SK-MEL-5 (cell line): ENCODE results near the gene PYGO2. TPM values are rescaled to one million over a fixed set of nuclear protein-coding genes. Genes with fewer than 3 reads are reported as not detected.

ENCODE experiments used
- DNase-seq: peaks from one replicate; pipeline ENCODE4 v3.0.0-alpha.2; 2016; ENCODE audit warnings: low read depth, low spot score
- in situ Hi-C: cut with HindIII; loops from 2 replicates; pipeline ENCODE4 v1.10.0; 2016; ENCODE audit warnings: low sequenced_read_pairs, high pct_unique_total_duplicates, low pct_unique_long_range_greater_than_20kb
- total RNA-seq: library from RNA; depleted of rRNA; stranded (reverse); fragments of >200 nt; shearing (Covaris generic); gene quantifications from 2 replicates; pipeline ENCODE4 v1.2.3, GENCODE V29; 2014

PYGO2 gene
- total RNA-seq, 1 experiment from 2014 or later, result 26.9 TPM

DNA sequence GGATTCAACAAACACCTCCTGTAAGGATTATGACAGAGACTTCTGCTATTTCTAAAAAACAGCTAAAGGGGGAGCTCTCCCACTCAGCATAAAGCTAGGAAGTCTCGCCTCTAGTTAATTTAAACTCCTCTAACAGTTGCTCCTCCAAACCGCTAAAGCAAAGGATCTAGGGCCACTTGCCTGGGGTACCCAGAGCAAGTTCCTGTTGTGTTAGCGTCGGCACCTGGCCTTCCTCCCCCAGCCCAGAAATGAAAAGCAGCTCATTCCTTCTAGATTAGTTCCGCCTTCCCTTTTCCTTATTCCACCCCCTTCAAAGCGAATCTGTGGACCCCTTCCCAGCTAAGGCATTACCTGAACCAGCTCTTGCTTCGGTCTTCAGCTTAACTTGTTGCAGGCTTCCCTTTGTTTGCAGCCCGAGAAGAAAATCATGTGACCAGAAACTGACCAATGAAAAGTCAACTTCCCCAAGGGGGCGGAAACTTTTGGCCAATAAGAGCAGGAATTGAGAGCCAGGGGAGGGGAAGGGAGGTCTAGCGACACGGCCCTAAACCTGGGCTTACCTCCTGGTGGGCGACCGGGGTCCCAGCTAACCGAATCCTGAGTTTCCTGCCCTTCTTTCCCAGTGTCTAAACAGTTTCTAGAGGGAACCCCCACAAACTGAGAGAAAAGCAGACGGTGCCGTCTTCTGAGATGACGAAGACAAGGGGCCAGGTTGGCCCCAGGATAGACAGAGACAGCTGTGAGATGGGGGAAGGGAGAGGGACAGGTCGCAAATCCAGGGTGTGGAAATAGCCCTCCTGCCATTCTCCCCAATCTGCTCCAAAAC lies 5.7 kb downstream of the PYGO2 start, which contains the start of gene PBXIP1:
Gene PBXIP1, minus strand, starts transcription at position 382 of the 826 bp plus-strand sequence. CDS start 2,378 bp downstream, outside the sequence.
- DNase-seq, result peak; percentile 96
- in situ Hi-C loops, result no loop called here

DNA sequence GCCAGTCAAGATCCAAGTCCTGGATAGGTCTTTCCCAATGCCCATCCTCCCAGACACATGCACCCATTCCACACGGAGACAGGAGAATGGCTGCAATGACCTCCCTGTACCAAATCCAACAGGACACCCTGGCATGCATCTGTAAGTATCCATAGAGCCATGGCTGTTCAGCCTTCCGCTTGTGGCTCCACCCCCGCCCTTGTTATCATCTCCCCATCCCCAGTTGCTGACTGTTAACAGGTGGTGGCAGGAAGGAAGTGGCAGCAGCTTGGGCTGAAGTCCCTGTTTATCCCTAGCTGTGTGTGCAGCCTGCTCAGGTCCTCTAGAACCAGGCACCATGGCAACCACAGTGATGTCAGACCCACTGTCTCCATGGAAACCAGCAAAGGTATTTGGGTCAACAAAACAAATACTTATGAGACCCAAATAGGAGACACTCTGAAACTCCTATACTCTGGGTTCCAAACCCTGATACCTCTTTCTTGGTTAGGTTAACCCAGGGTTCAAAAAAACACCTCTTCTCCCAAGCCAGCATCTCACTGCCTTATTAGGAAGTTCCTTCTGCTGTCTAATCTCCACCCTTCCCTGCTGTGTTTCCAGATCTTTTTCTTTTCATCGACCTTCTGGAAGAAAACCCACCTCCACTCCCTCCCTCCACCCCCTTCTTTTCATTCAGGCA lies 6.4 kb downstream of the PYGO2 start:
- in situ Hi-C loops, result no loop called here
- no peak for DNase-seq

DNA sequence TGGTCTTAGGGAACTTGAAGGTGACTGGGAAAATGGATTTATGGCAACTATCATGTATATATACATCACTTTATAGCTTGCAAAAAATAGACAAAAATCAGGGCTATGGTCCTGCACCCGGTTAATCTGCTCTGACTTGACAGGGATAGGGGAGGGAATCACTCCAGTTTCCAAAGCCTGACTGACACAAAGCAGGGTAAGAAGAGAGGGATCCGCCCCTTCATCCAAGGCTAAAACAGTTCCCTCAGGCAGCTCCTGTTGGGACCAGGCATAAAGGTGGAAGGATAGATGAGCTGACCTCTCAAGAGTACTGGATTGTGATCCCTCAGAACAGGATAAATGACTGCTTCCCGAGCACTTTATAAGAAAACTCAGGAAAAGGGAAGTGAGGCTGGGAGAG lies 7.0 kb downstream of the PYGO2 start:
- DNase-seq, result no peak

DNA sequence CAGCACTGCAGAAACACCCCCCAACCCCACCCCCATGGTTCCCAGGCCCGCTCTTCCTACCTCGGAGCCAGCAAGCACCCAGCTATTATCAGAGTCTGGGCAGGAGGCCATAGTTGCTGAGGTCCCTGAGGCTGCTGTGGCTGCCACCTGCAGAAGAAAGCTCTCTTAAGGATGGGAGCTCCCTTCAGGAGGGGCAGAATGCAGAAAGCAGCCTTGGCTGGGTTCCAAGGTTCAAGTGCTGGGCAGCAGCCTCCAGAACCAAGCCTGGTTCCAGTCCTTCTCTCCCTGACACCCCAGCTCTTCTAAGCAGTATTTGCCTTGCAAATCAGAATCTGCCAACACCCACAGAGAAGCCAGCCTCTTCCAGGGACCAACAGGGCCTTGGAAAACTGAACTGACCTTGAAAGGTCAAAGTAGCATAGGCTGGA lies 8.0 kb downstream of the PYGO2 start:
- DNase-seq, result no peak
- in situ Hi-C loops, result no loop called here

More for the DNA sequence above, 7.0 kb downstream of the PYGO2 start:
- in situ Hi-C loops, result no loop called here

DNA sequence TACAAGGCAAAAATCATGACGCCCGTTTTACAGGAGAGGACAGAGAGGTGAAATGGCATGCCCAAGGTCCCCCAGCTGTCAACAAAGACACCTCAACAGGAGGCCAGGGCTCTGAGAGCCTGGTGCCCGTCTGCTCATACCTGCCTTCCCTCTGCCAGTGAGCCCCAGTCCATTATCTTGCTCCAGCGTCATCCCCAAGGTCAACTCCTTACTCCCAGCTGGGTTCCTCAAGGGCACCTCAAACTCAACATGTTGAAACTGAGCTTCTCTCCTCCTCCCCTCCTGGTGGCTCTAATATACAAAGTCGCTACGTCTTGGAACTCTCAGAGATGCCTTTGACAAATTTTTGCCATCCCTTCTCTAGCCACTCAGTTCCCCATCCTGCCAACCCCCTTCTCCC lies 8.9 kb downstream of the PYGO2 start:
- in situ Hi-C loops, result no loop called here
- no peak for DNase-seq

DNA sequence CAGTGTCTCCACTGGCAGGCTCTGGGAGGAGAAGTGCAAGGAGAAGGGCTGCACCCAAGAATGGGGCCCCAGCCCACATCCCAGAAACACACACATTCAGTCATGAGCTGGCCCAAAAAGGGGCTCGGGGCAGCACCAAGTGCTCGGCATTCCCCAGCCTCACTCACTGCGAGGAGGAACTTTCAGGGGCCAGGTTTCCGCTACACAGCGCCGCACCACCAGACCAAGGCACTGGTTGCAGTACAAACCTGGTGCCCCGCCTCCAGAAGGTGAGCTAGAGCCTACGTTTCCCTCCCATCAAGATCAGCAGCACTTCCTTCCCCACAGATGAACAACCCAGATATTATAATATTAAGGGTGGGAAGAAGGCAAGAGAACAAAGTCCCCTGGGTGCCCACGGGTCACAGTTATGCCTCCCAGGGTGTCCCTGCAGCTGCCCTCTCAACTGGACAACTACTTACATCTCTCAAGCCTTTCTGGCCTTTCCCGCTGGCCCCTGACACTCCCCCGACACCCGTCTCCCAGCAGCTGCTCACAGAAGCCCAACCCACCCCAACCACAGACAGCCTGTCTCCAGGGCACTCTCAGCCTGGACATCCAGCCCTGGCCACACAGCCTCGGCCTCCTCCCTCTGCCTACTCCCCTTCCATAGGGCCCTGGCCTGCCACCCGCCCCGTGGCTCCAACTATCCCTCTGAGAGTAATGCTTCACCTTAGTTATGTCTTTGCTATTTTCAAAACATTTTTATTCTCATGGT lies 9.5 kb downstream of the PYGO2 start:
- no peak for DNase-seq
- in situ Hi-C loops, result no loop called here

DNA sequence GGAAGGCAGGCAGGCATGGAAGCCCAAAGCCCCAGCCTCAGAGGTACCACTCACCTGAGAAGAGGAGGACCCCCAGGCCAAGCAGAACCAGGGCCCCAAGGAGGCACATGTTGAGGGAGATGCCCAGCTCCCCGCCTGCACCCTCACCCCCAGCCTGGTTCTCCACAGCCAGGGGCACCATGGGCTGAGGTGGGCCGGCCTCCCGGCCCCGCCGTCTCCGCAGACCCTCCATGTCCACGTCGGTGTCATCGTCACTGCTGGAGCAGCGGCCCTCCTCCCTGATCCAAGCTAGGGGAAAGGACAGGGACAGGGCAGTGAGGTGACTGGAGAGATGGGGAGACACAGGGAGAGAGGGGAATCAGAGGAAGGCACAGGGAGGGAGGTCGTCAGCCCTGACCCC lies 13.5 kb downstream of the PYGO2 start:
- in situ Hi-C loops, result no loop called here
- no peak for DNase-seq

DNA sequence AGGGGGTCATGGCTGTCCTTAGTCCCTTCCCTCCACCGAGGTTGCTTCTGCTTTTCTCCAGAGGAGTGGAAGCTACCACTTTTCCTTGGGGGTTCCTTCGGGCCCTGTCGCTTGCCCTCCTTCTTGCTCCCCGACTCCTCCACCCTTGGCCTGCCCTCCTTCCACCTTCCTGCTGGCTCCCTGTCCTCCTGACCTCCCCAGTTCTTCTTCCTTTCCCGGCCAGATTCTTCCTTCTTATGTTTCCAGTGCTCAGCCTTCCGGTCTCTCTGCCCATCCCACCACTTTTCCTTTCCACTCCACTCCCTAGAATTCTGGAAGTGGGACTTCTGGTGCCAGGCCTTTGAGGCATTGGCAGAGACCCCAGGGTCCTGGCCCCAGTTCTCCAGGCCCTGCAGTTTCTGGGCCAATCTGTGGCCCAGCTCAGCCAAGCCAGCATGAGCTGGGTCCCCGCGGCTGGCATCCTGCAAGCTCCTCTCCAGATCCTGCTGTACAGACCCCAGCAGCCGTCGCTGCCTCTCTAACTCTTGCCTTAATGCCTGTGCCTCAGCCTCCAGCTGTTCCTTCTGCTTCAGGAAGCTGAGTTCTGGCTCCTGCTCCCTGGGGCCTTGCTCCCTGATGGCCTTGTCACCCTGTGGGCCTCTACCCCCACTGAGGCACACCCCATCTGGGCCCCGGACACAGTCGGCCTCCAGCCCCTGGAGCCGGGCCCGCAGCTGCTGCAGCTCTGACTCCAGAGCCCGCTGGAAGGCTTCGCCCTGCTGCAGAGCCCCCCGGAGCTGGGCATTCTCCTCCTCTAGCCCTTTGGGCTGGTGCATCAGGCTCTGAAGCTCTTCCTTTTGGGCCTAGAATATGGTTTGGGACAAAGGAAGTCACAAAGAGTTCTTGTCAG lies 15.4 kb downstream of the PYGO2 start:
- in situ Hi-C loops, result no loop called here
- no peak for DNase-seq

DNA sequence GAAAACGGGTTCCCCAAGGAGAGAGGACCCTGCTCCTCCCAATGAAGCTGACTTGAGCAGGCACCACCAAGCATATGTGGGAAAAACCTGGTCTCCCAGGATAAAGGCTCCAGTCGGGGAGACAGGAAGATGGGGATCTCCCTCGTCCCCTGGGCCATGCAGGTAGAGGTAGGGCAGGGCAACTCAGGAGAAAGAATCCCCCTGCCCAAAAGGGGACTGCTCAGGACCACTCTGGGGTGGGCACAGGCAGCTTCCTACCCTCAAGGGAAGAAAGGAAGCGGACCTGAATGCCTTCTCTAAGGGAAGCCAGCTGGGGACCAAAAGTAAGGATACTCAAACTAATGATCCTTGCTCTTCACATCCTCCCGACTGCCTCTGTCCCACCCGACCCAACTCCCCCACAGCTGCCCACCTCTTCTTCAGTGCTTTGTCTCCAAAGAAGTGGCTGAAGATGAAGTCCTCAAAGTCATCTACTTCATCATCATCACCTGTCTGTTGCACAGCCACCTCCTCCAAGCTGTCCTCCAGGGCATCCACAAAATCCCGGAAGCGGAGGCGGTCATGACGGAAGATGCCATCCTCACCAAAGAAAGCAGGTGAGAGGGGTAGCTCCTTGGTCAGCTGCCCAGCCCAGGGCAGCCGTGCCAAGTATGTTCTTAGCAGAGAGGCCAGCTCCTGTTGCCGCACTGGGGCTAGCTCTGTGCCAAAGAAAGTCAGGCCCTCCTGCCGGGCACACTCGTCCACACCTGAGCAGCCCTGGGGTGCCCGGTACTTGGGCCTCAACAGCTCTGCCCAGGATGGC lies 16.2 kb downstream of the PYGO2 start:
- DNase-seq, result no peak
- in situ Hi-C loops, result no loop called here

DNA sequence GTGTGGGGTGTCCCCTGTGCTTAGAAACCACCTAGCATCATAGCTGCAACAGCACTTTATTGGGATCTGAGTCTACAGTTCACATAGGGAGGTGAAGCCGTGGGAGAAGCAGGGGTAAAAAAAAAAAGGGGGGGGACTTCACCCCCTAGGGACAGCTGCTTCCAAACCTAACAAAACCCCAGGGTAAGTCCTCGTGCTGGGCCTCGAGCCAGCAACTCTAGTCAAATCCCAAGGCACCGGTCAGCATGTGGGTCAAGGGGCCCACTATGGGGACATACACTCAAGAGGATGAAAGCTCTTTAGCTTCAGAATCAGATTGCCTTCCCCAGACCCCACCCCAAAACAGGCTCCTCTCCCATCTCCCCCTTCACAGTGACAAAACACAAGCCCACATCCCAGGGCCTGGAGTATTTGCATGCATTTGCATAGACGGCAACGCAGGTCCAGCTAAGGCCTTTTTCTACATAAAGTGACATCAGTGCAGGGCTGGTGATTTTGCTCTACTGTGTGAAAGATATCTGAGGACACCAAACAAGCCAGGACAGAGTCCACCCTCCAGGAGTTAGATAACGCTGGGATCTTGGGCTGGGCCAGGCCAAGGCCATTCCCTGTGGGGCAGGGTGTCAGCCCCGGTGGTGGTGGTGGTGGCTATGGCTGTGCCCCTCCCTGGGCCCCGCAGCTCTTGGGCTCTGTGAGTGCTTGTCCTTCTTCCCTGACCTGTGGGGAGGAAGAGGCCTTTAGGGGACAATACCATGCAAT lies 17.0 kb downstream of the PYGO2 start:
- in situ Hi-C loops, result no loop called here
- no peak for DNase-seq

DNA sequence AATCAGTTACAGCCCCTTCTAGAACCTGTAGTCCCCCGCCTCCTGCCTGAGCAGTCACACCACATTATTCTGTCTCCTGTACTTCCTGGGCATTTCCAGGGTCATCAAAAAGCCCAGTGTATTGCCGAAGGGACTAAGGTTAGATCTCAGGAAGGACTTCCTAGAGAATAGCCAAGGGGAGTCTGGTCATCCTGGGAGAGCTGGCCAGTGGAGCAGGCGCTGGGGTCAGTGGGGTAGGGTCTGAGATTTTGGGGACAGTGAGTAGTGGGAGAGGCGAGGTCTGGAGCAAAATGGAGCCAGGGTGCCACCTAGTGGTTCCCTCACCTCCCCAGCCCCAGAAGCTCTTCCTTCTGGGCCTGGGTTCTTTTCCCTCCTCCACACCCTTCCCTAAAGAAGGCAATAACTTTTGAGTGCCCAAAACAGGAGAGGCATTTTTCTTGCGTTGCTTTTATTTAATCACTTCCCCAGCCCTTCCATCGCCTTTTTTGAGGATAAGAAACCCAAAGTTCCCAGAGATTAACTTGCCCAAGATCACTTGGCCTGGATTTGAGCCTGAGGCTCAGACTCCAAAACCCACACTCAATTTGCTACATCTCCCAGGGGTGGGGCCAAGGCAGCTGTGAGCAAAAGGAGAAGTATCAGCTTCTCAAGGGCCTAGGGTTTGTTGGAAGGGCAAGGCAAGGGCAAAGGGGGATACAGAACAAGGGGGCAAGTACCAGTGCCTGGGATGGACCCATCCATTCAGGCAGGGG lies 17.8 kb downstream of the PYGO2 start:
- in situ Hi-C loops, result no loop called here

DNA sequence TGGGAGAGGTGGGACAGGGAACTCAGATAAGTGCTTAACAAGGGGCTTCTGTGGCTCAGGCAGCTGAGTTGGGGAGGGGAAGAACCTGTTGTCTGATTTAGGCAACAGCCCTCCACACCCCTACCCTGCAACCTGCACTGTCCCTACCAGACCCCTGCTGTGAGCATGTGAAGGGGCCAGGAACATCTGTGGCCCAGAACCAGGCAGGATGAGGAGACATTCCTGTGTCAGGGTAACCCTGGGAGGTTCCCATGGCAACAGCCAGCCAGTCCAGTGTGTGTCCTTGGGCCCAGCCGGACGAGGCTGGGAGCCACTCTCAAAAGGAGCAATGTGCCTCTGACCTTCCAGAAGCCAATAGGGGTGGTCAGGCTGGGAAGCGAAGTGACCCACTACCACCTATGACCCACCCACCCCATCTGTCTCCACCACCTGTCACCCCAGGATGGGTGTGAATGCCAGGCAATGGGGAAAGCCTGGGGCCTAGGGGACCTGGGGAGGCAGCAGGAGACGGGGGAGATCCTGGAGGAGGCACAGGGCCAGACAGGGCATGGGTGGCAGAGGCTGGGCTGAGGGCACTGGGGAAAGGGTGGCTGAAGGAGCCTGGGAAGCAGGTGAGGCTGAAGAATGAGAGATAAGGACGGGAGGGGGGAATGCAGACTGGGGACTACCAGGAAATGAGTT lies 20.1 kb downstream of the PYGO2 start:
- in situ Hi-C loops, result no loop called here
- DNase-seq, result no peak

More for the DNA sequence above, 17.8 kb downstream of the PYGO2 start:
- peak; percentile 59 for DNase-seq

DNA sequence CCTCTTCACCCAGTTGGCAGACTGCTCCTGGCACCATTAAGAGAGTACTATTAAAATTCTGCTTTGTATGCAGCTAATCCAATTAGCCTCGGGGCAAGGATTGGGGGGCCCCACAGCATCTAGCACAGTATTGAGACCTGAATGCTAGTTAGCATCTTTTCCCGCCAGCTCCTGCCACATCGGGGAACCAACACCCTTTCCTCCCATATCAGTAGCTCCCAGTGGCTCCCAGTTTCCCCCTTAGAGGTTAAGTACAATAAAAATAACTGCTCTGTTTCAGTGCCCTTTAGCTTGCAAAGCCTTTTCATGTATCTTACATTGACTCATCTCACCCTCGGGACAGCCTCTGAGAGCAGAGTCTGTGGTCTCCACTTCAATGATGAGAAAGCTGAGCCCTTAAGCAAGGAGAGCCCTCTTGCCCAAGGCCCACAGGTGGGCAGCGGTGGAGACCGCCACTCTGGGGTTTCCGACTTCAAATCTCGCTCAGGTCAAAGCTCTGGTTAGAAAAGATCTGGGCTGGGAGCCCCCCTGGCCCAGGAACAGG lies 20.9 kb downstream of the PYGO2 start:
- in situ Hi-C loops, result no loop called here

DNA sequence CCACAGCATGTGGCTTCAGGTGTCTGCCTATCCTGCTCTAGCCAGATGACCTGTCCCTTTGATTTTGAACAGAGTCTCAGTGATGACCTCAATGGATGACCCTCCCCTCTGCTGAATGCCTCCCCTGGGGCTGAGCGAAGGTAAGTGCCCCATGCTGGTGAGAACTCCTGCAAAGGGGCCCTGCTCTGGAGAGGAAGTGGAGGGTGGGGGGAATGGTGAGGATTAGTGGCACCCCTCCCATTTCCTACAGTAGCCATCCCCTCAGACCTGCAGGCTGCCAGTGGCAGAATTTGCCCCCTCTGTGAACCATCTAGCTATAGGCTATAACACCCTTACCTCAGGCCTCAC lies 21.4 kb downstream of the PYGO2 start:
- in situ Hi-C loops, result no loop called here
- DNase-seq, result no peak

More for the DNA sequence above, 20.9 kb downstream of the PYGO2 start:
- DNase-seq, result peak; percentile 71
